H1 (cell line): ENCODE measurements around the gene MAPK8. TPM values are rescaled to one million over a fixed set of nuclear protein-coding genes. Genes with fewer than 3 reads are reported as not detected.

Experiments used
- RBBP5 ChIP-seq: IDR thresholded peaks from 2 replicates; pipeline ENCODE4 v1.7.1; 2012; ENCODE audit warnings: low read depth, mild to moderate bottlenecking, inconsistent platforms, low read length, moderate library complexity, borderline replicate concordance
- RFX5 ChIP-seq: IDR thresholded peaks from 2 replicates; pipeline ENCODE4 v1.6.1; 2011; ENCODE audit warnings: low read depth, low read length, improper control_type of control experiment, borderline replicate concordance
- SP2 ChIP-seq: IDR thresholded peaks from 2 replicates; pipeline ENCODE4 v1.6.1; 2012; ENCODE audit warnings: mild to moderate bottlenecking, low read length, inconsistent platforms
- polyA plus RNA-seq, 7 experiments: library from polyadenylated mRNA; depleted of rRNA in 3 of 7; stranded (reverse) in 5 of 7; unstranded in 2 of 7; fragments of >200 nt in 5 of 7; fragments of 200-250 nt in 2 of 7; gene quantifications; 1 replicate in 5 of 7; 2 replicates in 1 of 7; 4 replicates in 1 of 7; pipeline versions ENCODE4 v1.2.1 to v1.2.3, GENCODE V29; 2011 to 2013; ENCODE audit warnings: missing spikeins in 2 of 7, mixed read lengths in 2 of 7
- total RNA-seq: library from RNA; stranded (reverse); fragmentation: NEBNext Ultra II Directional; extraction: Animal tissue kit (Norgen Biotek cat#: 25700); gene quantifications from 2 replicates; pipeline ENCODE4 v1.2.1, GENCODE V29; 2021

Gene MAPK8
- total and polyA plus RNA-seq, 2 of the 8 experiments (the other 6 are each of a cell fraction or from before 2014, with no cell fraction given), result 23.3 to 71.3 TPM

DNA sequence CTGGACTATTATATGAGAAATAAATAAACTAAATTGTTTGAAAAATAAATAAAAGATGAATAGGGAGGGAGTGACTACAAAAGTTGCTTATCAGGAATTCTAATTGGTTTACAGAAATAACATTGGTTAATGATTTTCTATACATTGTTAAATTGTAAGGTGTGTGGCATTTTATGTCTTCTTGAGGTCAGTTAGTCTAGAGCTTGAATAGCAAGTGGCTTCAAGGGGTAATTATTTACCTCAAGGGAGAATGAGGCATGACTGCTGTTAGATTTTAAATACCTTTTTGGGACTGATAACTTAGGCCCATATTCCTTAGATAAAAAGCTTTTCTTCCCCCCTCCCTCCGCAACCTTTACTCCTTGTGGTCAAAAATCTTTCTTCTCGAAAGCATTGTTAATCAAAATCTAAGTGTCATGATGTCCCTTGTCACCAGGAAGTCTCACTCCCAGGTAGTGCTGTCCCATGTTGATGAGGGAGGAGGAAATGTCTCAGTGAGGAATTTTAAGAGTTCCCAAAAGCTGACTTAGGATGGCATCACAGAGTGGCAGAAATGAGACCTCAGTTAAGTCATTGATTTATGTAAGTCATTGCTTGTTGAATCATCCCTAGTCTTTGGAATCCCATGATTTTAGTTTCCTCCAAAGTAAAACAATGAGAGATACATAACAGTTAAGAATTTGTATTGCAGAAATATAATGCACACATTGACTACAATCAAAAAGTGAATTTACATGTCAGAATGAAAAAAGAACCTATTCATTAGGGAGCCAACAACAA lies 71.5 kb downstream of the MAPK8 start (continued):
- TF ChIP-seq RFX5 (no peak), RBBP5 (no peak), SP2 (no peak)
